ENCODE results near the gene RTP5.

DNA sequence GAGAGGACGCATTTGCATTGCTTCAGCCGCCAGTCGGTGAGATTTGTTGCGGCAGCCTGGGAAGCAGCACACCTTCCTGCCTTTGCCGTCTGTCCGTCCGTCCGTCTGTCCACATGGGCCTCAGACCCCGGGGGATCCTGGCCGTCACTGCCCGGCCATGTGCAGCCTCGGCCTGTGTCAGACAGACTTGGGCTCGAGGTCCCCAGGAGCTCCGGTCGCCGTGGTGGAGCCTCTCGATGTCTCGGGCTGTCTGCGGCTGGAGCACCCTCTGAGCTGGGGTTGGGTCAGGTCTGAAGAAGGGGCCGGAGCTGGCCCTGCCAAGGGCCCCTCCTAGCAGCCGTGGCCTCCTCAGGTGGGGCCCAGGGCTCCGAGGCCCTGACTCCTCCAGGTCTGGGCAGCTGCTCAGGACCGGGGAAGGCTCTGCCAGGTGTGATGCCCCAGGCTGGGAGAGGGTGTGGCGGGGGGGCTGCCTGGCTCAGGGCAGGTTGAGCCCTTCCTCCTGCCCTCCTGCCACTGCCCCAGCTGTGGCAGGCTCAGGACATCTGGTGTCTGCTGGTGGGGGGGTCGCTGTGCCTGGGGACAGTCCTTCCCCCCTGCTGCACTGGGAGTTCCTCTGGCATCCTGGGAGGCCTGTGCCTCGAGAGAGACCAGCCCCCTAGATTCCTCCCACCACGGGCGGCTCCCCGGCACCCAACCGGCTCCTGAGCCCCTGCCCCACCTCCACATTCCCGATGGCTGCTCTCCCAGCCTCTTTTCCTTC lies 48.7 kb upstream of the RTP5 start:
- TF ChIP-seq POLR2A (IDR thresholded peaks at IDR 0.05; ENCODE audit: control extremely low read depth in 1 of 2, low read depth in 2 of 2, low read length in 2 of 2) (no peak), RAD21 (IDR thresholded peaks at IDR 0.05 in 1 of 2, conservative IDR thresholded peaks at IDR 0.05 in 1 of 2; ENCODE audit: low read depth in 2 of 2, low read length in 2 of 2) (no peak), EZH2 (IDR thresholded peaks at IDR 0.05; ENCODE audit: low read depth, low read length, severe bottlenecking) (no peak), CREB1 (IDR thresholded peaks at IDR 0.05) (no peak), BRCA1 (IDR thresholded peaks at IDR 0.05; ENCODE audit: low read depth, low read length) (no peak), CHD1 (IDR thresholded peaks at IDR 0.05; ENCODE audit: low read depth, low read length) (no peak), ASH2L (IDR thresholded peaks at IDR 0.05; ENCODE audit: low read length) (no peak), JUN (IDR thresholded peaks at IDR 0.05; ENCODE audit: low read depth, low read length) (no peak), ZNF274 (IDR thresholded peaks at IDR 0.05; ENCODE audit: borderline replicate concordance, extremely low read depth, low read length) (no peak)
- TF ChIP-seq, protein P1, sequence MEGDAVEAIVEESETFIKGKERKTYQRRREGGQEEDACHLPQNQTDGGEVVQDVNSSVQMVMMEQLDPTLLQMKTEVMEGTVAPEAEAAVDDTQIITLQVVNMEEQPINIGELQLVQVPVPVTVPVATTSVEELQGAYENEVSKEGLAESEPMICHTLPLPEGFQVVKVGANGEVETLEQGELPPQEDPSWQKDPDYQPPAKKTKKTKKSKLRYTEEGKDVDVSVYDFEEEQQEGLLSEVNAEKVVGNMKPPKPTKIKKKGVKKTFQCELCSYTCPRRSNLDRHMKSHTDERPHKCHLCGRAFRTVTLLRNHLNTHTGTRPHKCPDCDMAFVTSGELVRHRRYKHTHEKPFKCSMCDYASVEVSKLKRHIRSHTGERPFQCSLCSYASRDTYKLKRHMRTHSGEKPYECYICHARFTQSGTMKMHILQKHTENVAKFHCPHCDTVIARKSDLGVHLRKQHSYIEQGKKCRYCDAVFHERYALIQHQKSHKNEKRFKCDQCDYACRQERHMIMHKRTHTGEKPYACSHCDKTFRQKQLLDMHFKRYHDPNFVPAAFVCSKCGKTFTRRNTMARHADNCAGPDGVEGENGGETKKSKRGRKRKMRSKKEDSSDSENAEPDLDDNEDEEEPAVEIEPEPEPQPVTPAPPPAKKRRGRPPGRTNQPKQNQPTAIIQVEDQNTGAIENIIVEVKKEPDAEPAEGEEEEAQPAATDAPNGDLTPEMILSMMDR (IDR thresholded peaks at IDR 0.05; ENCODE audit: control extremely low read depth in 1 of 3, insufficient read depth in 1 of 3, low read depth in 1 of 3, low read length in 3 of 3): no peak
